ENCODE results near the gene AKT3. TPM values are rescaled to one million over a fixed set of nuclear protein-coding genes. Genes with fewer than 3 reads are reported as not detected.

Gene AKT3
- total and polyA plus RNA-seq, 3 experiments from 2014 or later: 4.3 to 49.6 (median 47.3) TPM

- no peaks in the 10 kb centered on the region for H3K27me3 ChIP-seq (ENCODE audit: insufficient read depth, low read length, poor library complexity, severe bottlenecking)
- H3K27me3 Mint-ChIP-seq: no peaks in the 10 kb centered on the region
- no peaks in the 10 kb centered on the region for H3K9me3 Mint-ChIP-seq
- POLR2A ChIA-PET: interaction anchor here (0.5 to 0.6 kb wide), 2 partner anchors 25 to 431 kb away, joined by 3 to 4 read pairs; no protein-coding TSS in a partner anchor
- H3K9me3 ChIP-seq (ENCODE audit: low read length): no peaks in the 10 kb centered on the region
- peaks cover 3 to 6% (median 3%) of the 10 kb centered on the region in 3 donors for H3K4me1 Mint-ChIP-seq
- CTCF ChIA-PET: no interaction called here
- H3K36me3 ChIP-seq (ENCODE audit: insufficient read depth, low read length): no peaks in the 10 kb centered on the region
- no peak overlapping the region for H3K4me3 ChIP-seq (ENCODE audit: low read length)
- DNase-seq: no peak
- no peak overlapping the region for H3K27ac Mint-ChIP-seq
- H3K4me3 Mint-ChIP-seq: no peak overlapping the region
- no peak overlapping the region for H3K27ac ChIP-seq (ENCODE audit: low read depth, low read length)
- H3K36me3 Mint-ChIP-seq: peaks cover 25 to 59% (median 36%) of the 10 kb centered on the region in 3 donors
- no peaks in the 10 kb centered on the region for H3K4me1 ChIP-seq (ENCODE audit: insufficient read depth, low read length)
Observed at GRCh38 chr1:243547891-243548290, 302.2 kb downstream of the AKT3 start.

GRCh38 chr1:243546457-243546856 is 303.6 kb downstream of the AKT3 start:
- Mint-ChIP-seq H3K27me3 (no peaks in the 10 kb centered on the region), H3K4me3 (no peak overlapping the region), H3K9me3 (no peaks in the 10 kb centered on the region), H3K4me1 (peaks cover 6 to 14% (median 9%) of the 10 kb centered on the region in 3 donors), H3K36me3 (peaks cover 25 to 59% (median 35%) of the 10 kb centered on the region in 3 donors), H3K27ac (no peak overlapping the region)
- Histone ChIP-seq H3K27me3 (ENCODE audit: insufficient read depth, low read length, poor library complexity, severe bottlenecking) (no peaks in the 10 kb centered on the region), H3K9me3 (ENCODE audit: low read length) (no peaks in the 10 kb centered on the region), H3K27ac (ENCODE audit: low read depth, low read length) (no peak overlapping the region), H3K4me1 (ENCODE audit: insufficient read depth, low read length) (no peaks in the 10 kb centered on the region), H3K4me3 (ENCODE audit: low read length) (no peak overlapping the region), H3K36me3 (ENCODE audit: insufficient read depth, low read length) (no peaks in the 10 kb centered on the region)
- ChIA-PET CTCF (no interaction called here), POLR2A (no interaction called here)
- DNase-seq: no peak

DNA sequence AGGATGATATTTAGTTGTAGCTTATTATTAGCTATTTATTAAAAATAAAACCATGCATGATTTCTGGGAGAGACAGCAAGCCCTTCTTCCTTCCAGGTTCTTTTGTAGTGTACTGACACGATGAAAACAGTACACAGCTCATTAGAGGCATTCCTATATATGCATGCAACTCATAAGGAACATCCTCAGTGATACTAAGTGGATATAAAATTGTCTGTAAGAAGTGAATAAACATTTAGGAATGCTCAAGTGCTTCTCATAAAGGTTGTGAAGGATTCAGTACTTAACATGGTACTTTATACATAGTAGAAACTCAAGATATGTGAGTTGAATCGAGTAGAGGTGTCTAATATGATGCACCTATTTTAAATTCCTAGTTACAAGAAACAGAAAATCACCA is 306.5 kb downstream of the AKT3 start:
- no peaks in the 10 kb centered on the region for H3K9me3 Mint-ChIP-seq
- peak overlapping the region in 1 of 8 donors; percentile 17 for H3K27ac Mint-ChIP-seq
- no peaks in the 10 kb centered on the region for H3K9me3 ChIP-seq (ENCODE audit: low read length)
- peaks cover 12 to 46% (median 25%) of the 10 kb centered on the region in 3 donors for H3K36me3 Mint-ChIP-seq
- no peaks in the 10 kb centered on the region for H3K36me3 ChIP-seq (ENCODE audit: insufficient read depth, low read length)
- ChIA-PET CTCF (no interaction called here), POLR2A (no interaction called here)
- H3K27me3 Mint-ChIP-seq: no peaks in the 10 kb centered on the region
- DNase-seq: no peak
- H3K27ac ChIP-seq (ENCODE audit: low read depth, low read length): no peak overlapping the region
- no peak overlapping the region for H3K4me3 ChIP-seq (ENCODE audit: low read length)
- H3K27me3 ChIP-seq (ENCODE audit: insufficient read depth, low read length, poor library complexity, severe bottlenecking): no peaks in the 10 kb centered on the region
- H3K4me1 Mint-ChIP-seq: peaks cover 8 to 21% (median 14%) of the 10 kb centered on the region in 3 donors
- H3K4me3 Mint-ChIP-seq: no peak overlapping the region
- H3K4me1 ChIP-seq (ENCODE audit: insufficient read depth, low read length): no peaks in the 10 kb centered on the region

- Mint-ChIP-seq H3K9me3 (peaks cover 0 to 2% (median 0%) of the 10 kb centered on the region in 5 donors), H3K4me3 (no peak overlapping the region), H3K27ac (peak overlapping the region in 2 of 8 donors; percentile 63 to 70), H3K36me3 (peaks cover 12 to 44% (median 27%) of the 10 kb centered on the region in 3 donors), H3K27me3 (peaks cover 0 to 1% of the 10 kb centered on the region in 2 donors), H3K4me1 (peaks cover 9 to 21% (median 19%) of the 10 kb centered on the region in 3 donors)
- no peak overlapping the region for H3K27ac ChIP-seq (ENCODE audit: low read depth, low read length)
- no peaks in the 10 kb centered on the region for H3K27me3 ChIP-seq (ENCODE audit: insufficient read depth, low read length, poor library complexity, severe bottlenecking)
- DNase-seq: no peak
- ChIA-PET CTCF (no interaction called here), POLR2A (no interaction called here)
- no peaks in the 10 kb centered on the region for H3K4me1 ChIP-seq (ENCODE audit: insufficient read depth, low read length)
- H3K4me3 ChIP-seq (ENCODE audit: low read length): no peak overlapping the region
- no peaks in the 10 kb centered on the region for H3K9me3 ChIP-seq (ENCODE audit: low read length)
- H3K36me3 ChIP-seq (ENCODE audit: insufficient read depth, low read length): no peaks in the 10 kb centered on the region
Observed at GRCh38 chr1:243542739-243543415, 307.2 kb downstream of the AKT3 start.

DNA sequence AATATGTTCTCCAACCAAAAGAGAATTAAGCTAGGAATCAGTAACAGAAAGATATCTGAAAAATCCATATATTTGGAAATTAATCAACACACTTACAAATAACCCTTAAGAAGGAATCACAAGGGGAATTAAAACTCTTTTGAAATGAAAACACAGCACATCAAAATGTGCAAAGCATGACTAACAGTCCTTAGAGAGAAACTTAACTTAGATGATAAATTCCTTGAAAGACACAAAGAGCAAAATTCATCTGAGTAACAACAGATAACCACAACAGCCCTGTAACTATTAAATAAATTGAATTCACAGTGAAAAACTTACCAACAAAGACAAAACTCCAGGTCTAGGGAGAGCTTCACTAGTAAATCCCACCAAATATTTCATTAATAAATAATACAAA is 310.4 kb downstream of the AKT3 start:
- no peak overlapping the region for H3K27ac ChIP-seq (ENCODE audit: low read depth, low read length)
- DNase-seq: no peak
- ChIA-PET POLR2A (no interaction called here), CTCF (no interaction called here)
- Mint-ChIP-seq H3K27ac (peak overlapping the region in 2 of 8 donors; percentile 29 to 34), H3K27me3 (peaks cover 0 to 1% of the 10 kb centered on the region in 2 donors), H3K9me3 (peaks cover 0 to 2% (median 0%) of the 10 kb centered on the region in 5 donors), H3K4me1 (peaks cover 9 to 24% (median 21%) of the 10 kb centered on the region in 3 donors), H3K36me3 (peaks cover 24 to 45% (median 24%) of the 10 kb centered on the region in 3 donors), H3K4me3 (no peak overlapping the region)
- H3K4me3 ChIP-seq (ENCODE audit: low read length): no peak overlapping the region
- H3K27me3 ChIP-seq (ENCODE audit: insufficient read depth, low read length, poor library complexity, severe bottlenecking): no peaks in the 10 kb centered on the region
- H3K9me3 ChIP-seq (ENCODE audit: low read length): no peaks in the 10 kb centered on the region
- H3K4me1 ChIP-seq (ENCODE audit: insufficient read depth, low read length): no peaks in the 10 kb centered on the region
- no peaks in the 10 kb centered on the region for H3K36me3 ChIP-seq (ENCODE audit: insufficient read depth, low read length)

DNA sequence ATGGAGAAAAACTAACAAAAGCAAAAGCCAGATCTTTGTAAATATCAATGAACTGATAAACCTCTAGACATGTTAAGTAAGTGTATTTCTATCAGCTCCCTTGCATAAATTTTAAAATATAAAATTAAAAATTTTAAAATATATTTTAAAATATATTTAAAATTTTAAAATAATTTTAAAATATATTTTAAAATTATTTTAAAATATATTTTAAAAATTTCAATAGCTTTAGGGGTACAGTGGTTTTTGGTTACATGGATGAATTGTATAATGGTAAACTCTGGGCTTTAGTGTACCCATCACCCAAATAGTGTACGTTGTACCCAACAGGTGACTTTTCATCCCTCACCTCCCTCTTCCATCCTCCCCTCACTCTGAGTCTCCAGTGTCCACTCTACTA is 315.0 kb downstream of the AKT3 start:
- H3K9me3 Mint-ChIP-seq: peaks cover 0 to 2% (median 0%) of the 10 kb centered on the region in 5 donors
- Histone ChIP-seq H3K9me3 (ENCODE audit: low read length) (no peaks in the 10 kb centered on the region), H3K27ac (ENCODE audit: low read depth, low read length) (no peak overlapping the region), H3K4me3 (ENCODE audit: low read length) (no peak overlapping the region), H3K36me3 (ENCODE audit: insufficient read depth, low read length) (no peaks in the 10 kb centered on the region), H3K27me3 (ENCODE audit: insufficient read depth, low read length, poor library complexity, severe bottlenecking) (no peaks in the 10 kb centered on the region), H3K4me1 (ENCODE audit: insufficient read depth, low read length) (no peaks in the 10 kb centered on the region)
- peaks cover 3 to 15% (median 4%) of the 10 kb centered on the region in 3 donors for H3K4me1 Mint-ChIP-seq
- peak overlapping the region in 2 of 8 donors; percentile 6 to 72 for H3K27ac Mint-ChIP-seq
- ChIA-PET POLR2A (no interaction called here), CTCF (interaction anchor here (1.0 kb wide), 1 partner anchor 43 kb away, joined by 3 read pairs; no protein-coding TSS in a partner anchor)
- H3K36me3 Mint-ChIP-seq: peaks cover 21 to 27% (median 24%) of the 10 kb centered on the region in 3 donors
- DNase-seq: no peak
- peaks cover 0 to 1% of the 10 kb centered on the region in 2 donors for H3K27me3 Mint-ChIP-seq
- H3K4me3 Mint-ChIP-seq: no peak overlapping the region

DNA sequence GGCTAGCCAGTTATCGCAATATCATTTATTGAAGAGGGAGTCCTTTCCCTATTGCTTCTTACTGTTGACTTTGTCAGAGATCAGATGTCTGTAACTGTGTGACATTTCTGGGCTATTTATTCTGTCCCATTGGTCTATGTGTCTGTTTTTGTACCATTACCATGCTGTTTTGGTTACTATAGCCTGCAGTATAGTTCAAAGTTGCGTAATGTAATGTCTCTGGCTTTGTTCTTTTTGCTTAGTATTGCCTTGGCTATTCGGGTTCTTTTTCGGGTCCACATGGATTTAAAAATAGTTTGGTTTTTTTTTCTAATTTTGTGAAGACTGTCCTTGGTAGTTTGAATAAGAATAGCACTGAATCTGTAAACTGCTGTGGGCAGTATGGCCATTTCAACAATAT is 320.5 kb downstream of the AKT3 start:
- peaks cover 7 to 19% (median 16%) of the 10 kb centered on the region in 3 donors for H3K4me1 Mint-ChIP-seq
- peak overlapping the region in 2 of 8 donors; percentile 9 to 78 for H3K27ac Mint-ChIP-seq

GRCh38 chr1:243528459-243529121 is 321.5 kb downstream of the AKT3 start:
- peak overlapping the region in 2 of 8 donors; percentile 6 to 9 for H3K27ac Mint-ChIP-seq
- peaks cover 9 to 21% (median 19%) of the 10 kb centered on the region in 3 donors for H3K4me1 Mint-ChIP-seq
- Histone ChIP-seq H3K4me1 (ENCODE audit: insufficient read depth, low read length) (no peaks in the 10 kb centered on the region), H3K27ac (ENCODE audit: low read depth, low read length) (no peak overlapping the region), H3K36me3 (ENCODE audit: insufficient read depth, low read length) (no peaks in the 10 kb centered on the region), H3K27me3 (ENCODE audit: insufficient read depth, low read length, poor library complexity, severe bottlenecking) (no peaks in the 10 kb centered on the region), H3K9me3 (ENCODE audit: low read length) (no peaks in the 10 kb centered on the region), H3K4me3 (ENCODE audit: low read length) (no peak overlapping the region)
- peaks cover 9 to 27% (median 13%) of the 10 kb centered on the region in 3 donors for H3K36me3 Mint-ChIP-seq
- no peaks in the 10 kb centered on the region for H3K27me3 Mint-ChIP-seq
- H3K4me3 Mint-ChIP-seq: no peak overlapping the region
- H3K9me3 Mint-ChIP-seq: peaks cover 0 to 3% (median 0%) of the 10 kb centered on the region in 5 donors
- ChIA-PET POLR2A (interaction anchor here (0.6 kb wide), 1 partner anchor 20 kb away, joined by 3 read pairs; no protein-coding TSS in a partner anchor), CTCF (interaction anchor here (1.0 kb wide), 1 partner anchor 25 kb away, joined by 3 read pairs; no protein-coding TSS in a partner anchor)
- DNase-seq: no peak

More for the DNA sequence above, 320.5 kb downstream of the AKT3 start:
- Histone ChIP-seq H3K36me3 (ENCODE audit: insufficient read depth, low read length) (no peaks in the 10 kb centered on the region), H3K27ac (ENCODE audit: low read depth, low read length) (no peak overlapping the region), H3K4me1 (ENCODE audit: insufficient read depth, low read length) (no peaks in the 10 kb centered on the region), H3K4me3 (ENCODE audit: low read length) (no peak overlapping the region), H3K27me3 (ENCODE audit: insufficient read depth, low read length, poor library complexity, severe bottlenecking) (no peaks in the 10 kb centered on the region), H3K9me3 (ENCODE audit: low read length) (no peaks in the 10 kb centered on the region)
- no peak overlapping the region for H3K4me3 Mint-ChIP-seq
- H3K27me3 Mint-ChIP-seq: no peaks in the 10 kb centered on the region
- no peak for DNase-seq
- POLR2A ChIA-PET: no interaction called here
- H3K36me3 Mint-ChIP-seq: peaks cover 9 to 22% (median 11%) of the 10 kb centered on the region in 3 donors
- CTCF ChIA-PET: interaction anchor here (1.0 kb wide), 1 partner anchor 26 kb away, joined by 3 read pairs; no protein-coding TSS in a partner anchor
- H3K9me3 Mint-ChIP-seq: peaks cover 0 to 3% (median 0%) of the 10 kb centered on the region in 5 donors

Measured in CD8-positive, alpha-beta memory T cell (primary cell).